ENCODE results near the gene PRCC. TPM values are rescaled to one million over a fixed set of nuclear protein-coding genes. Genes with fewer than 3 reads are reported as not detected.

Gene PRCC
- total and polyA plus RNA-seq, 2 of the 13 experiments (the other 11 are each of a cell fraction or from before 2014, with no cell fraction given): 24.2 to 40.5 TPM

DNA sequence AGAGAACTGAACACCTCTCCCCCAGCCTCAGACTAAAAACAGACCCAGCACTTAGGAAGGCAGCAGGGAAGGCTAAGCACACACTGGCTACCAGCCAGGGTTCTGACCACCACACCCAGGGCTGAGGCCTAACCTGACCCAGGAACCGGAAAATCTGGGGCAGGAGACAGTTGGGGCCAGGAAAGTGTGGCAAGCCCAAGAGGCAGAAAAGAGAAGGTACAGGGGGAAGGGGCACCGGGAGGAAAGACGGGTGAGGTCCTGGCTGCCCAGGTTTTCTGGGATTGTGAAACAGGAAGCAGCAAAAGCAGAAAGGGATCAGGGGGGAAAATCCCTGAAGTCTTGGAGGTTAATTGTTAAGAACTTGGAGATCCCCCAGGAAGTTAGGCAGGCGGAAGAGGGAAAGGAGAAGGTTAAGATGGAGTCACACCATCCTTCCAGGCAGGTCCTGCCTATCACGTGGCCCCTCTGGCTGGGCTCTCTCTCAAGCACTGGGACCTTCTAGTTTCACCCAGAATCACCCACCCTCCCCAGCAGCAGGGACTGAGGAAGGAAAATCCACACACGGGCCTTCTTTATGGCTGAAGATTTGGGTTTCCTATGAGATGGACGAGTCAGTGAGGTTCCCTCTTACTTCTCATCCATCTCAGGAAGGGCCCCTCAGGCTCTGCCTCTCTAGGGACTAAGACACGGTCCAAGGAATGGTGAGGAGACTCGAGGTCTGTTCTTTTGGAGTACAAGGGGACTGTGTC is 18.5 kb upstream of the PRCC start (continued):
- TF ChIP-seq, protein P1, sequence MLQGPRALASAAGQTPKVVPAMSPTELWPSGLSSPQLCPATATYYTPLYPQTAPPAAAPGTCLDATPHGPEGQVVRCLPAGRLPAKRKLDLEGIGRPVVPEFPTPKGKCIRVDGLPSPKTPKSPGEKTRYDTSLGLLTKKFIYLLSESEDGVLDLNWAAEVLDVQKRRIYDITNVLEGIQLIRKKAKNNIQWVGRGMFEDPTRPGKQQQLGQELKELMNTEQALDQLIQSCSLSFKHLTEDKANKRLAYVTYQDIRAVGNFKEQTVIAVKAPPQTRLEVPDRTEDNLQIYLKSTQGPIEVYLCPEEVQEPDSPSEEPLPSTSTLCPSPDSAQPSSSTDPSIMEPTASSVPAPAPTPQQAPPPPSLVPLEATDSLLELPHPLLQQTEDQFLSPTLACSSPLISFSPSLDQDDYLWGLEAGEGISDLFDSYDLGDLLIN (CRISPR knock-in tag; IDR thresholded peaks at IDR 0.05; ENCODE audit: borderline replicate concordance): no peak
- TF ChIP-seq ZEB1 (IDR thresholded peaks at IDR 0.05; ENCODE audit: insufficient replicate concordance, low read depth) (peak; percentile 52), PHF21A (CRISPR knock-in tag; IDR thresholded peaks at IDR 0.05) (no peak), RXRB (CRISPR knock-in tag; IDR thresholded peaks at IDR 0.05; ENCODE audit: borderline replicate concordance) (no peak)
- TF ChIP-seq, protein P2, sequence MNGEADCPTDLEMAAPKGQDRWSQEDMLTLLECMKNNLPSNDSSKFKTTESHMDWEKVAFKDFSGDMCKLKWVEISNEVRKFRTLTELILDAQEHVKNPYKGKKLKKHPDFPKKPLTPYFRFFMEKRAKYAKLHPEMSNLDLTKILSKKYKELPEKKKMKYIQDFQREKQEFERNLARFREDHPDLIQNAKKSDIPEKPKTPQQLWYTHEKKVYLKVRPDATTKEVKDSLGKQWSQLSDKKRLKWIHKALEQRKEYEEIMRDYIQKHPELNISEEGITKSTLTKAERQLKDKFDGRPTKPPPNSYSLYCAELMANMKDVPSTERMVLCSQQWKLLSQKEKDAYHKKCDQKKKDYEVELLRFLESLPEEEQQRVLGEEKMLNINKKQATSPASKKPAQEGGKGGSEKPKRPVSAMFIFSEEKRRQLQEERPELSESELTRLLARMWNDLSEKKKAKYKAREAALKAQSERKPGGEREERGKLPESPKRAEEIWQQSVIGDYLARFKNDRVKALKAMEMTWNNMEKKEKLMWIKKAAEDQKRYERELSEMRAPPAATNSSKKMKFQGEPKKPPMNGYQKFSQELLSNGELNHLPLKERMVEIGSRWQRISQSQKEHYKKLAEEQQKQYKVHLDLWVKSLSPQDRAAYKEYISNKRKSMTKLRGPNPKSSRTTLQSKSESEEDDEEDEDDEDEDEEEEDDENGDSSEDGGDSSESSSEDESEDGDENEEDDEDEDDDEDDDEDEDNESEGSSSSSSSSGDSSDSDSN (CRISPR knock-in tag; IDR thresholded peaks at IDR 0.05): peak; percentile 18; the same call in 1 of the 2 replicates

DNA sequence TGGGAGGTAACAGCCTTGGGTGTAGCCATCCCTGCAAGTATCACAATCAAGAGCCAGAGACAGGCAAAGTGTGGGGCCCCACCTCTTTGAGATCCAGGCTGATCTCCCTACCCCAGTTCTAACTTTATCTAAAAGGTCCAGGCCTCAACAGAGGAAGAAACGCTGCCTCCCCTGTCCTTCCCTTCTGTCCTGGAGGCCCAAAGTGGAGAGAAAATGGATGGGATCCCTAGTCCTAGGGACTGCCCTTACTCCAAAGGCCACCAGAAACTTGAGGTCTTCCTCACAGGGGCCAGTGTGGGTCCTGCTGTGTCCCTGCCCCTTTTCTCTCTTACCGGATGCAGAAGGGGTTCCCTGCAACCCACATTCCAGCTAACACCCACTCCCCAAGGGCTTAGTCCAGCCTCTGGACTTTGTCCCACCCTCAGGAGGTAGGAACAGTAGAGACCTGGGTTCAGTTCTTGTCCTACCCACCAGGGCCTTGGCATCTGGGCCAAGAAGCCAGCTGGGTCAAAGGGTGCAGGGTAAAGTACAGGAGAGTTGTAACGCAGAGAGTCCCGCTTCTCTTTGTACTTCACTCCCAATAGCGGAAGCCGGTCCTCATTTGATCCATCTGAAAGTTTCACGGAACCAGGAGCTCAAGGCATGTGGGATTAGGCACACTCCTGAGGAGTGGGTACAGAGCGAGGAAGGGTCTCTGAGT is 17.8 kb upstream of the PRCC start:
- POLR2A ChIA-PET: interaction anchor here (0.5 to 4.5 kb wide), 4 partner anchors 8 to 224 kb away, joined by 3 to 67 read pairs (median 36); partner anchors contain the start of genes ISG20L2, METTL25B, MRPL24 and PRCC
- BruUV-seq (replicated peaks): no TSS peak
- Histone ChIP-seq H3K4me3 (replicated peaks in 1 of 3; ENCODE audit: insufficient read depth in 1 of 3, low read depth in 2 of 3, low read length in 3 of 3) (peak overlapping the region; percentile 87 to 90 (median 88)), H3K27ac (ENCODE audit: extremely low read length, insufficient read depth, low read length) (peak overlapping the region; percentile 100), H3K9ac (ENCODE audit: insufficient read depth, low read depth, low read length) (peak overlapping the region; percentile 95), H3K9me3 (ENCODE audit: low read length) (no peaks in the 10 kb centered on the region), H3K27me3 (ENCODE audit: control insufficient read depth in 1 of 2, insufficient read depth in 2 of 2, low read length in 2 of 2) (no peaks in the 10 kb centered on the region; a peak in 1 of 5 replicates), H4K20me1 (ENCODE audit: insufficient read depth, low read length) (peaks cover 13% of the 10 kb centered on the region), H3K4me1 (ENCODE audit: insufficient read depth, low read length) (peaks cover 53% of the 10 kb centered on the region), H3K36me3 (replicated peaks in 1 of 2; ENCODE audit: control insufficient read depth in 1 of 2, insufficient read depth in 2 of 2, low read length in 2 of 2) (peaks cover 3 to 12% of the 10 kb centered on the region in 2 experiments; a peak in 3 of 5 replicates), H2AFZ (ENCODE audit: low read length) (no peak overlapping the region), H3K4me2 (ENCODE audit: low read depth, low read length) (peak overlapping the region; percentile 98), H3K79me2 (ENCODE audit: insufficient read depth, low read length) (peaks cover 75% of the 10 kb centered on the region)
- CTCF ChIA-PET (ENCODE audit: low intra/inter-chr PET ratio, low total read pairs): no interaction called here
- FAIRE-seq (peak; percentile 77), ATAC-seq (peak; percentile 4), DNase-seq (ENCODE audit: low spot score) (peak; percentile 41)
- 3% methylated on average over 5 of the region's 8 CpGs for WGBS (ENCODE audit: low lambda C conversion rate)
- intact Hi-C loops (cut with micrococcal nuclease; ENCODE audit: unreplicated experiment) (loop anchor here (2.0 kb wide), 1 partner anchor 21 kb away; the partner anchor contains the start of genes ISG20L2 and METTL25B), in situ Hi-C loops (cut with HindIII; ENCODE audit: extremely low pct_ligation_motif_present, low pct_unique_long_range_greater_than_20kb) (no loop called here)
- TF ChIP-seq ZNF547 (CRISPR knock-in tag; IDR thresholded peaks at IDR 0.05) (no peak), NONO (IDR thresholded peaks at IDR 0.05) (no peak), NONO (CRISPR knock-in tag; conservative IDR thresholded peaks at IDR 0.05) (no peak), EED (CRISPR knock-in tag; IDR thresholded peaks at IDR 0.05) (no peak)
- TF ChIP-seq, protein P3, sequence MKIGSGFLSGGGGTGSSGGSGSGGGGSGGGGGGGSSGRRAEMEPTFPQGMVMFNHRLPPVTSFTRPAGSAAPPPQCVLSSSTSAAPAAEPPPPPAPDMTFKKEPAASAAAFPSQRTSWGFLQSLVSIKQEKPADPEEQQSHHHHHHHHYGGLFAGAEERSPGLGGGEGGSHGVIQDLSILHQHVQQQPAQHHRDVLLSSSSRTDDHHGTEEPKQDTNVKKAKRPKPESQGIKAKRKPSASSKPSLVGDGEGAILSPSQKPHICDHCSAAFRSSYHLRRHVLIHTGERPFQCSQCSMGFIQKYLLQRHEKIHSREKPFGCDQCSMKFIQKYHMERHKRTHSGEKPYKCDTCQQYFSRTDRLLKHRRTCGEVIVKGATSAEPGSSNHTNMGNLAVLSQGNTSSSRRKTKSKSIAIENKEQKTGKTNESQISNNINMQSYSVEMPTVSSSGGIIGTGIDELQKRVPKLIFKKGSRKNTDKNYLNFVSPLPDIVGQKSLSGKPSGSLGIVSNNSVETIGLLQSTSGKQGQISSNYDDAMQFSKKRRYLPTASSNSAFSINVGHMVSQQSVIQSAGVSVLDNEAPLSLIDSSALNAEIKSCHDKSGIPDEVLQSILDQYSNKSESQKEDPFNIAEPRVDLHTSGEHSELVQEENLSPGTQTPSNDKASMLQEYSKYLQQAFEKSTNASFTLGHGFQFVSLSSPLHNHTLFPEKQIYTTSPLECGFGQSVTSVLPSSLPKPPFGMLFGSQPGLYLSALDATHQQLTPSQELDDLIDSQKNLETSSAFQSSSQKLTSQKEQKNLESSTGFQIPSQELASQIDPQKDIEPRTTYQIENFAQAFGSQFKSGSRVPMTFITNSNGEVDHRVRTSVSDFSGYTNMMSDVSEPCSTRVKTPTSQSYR (CRISPR knock-in tag; IDR thresholded peaks at IDR 0.05; ENCODE audit: borderline replicate concordance): peak; percentile 14; the same call in 1 of the 2 replicates
- TF ChIP-seq, protein P4, sequence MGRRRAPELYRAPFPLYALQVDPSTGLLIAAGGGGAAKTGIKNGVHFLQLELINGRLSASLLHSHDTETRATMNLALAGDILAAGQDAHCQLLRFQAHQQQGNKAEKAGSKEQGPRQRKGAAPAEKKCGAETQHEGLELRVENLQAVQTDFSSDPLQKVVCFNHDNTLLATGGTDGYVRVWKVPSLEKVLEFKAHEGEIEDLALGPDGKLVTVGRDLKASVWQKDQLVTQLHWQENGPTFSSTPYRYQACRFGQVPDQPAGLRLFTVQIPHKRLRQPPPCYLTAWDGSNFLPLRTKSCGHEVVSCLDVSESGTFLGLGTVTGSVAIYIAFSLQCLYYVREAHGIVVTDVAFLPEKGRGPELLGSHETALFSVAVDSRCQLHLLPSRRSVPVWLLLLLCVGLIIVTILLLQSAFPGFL (CRISPR knock-in tag; IDR thresholded peaks at IDR 0.05): no peak
